ENCODE data around the gene GMFB. TPM values are rescaled to one million over a fixed set of nuclear protein-coding genes. Genes with fewer than 3 reads are reported as not detected.
A peak's percentile ranks its signal among the peaks of the same experiment; 100 is the strongest.

Gene GMFB
- total RNA-seq, 2 donors from 2014 or later = 19.2 to 37.1 TPM

GRCh38 chr14:54516709-54517108, 27.9 kb upstream of the GMFB start:
- WGBS = 100% methylated on average over 1 of the region's 1 CpG
- no peak for TF ChIP-seq POLR2A (IDR thresholded peaks at IDR 0.05)
- TF ChIP-seq CTCF (IDR thresholded peaks at IDR 0.05) = no peak
- TF ChIP-seq POLR2AphosphoS5 (IDR thresholded peaks at IDR 0.05) = no peak
- H3K36me3 ChIP-seq = no peaks in the 10 kb centered on the region

GRCh38 chr14:54515670-54516069, 26.9 kb upstream of the GMFB start:
- Histone ChIP-seq H3K4me3 (no peak overlapping the region), H3K9me3 (no peaks in the 10 kb centered on the region), H3K27ac (no peak overlapping the region), H3K27me3 (replicated peaks; ENCODE audit: insufficient read depth) (no peaks in the 10 kb centered on the region), H3K4me1 (replicated peaks) (no peaks in the 10 kb centered on the region), H3K36me3 (no peaks in the 10 kb centered on the region)
- TF ChIP-seq POLR2AphosphoS5 (IDR thresholded peaks at IDR 0.05) (no peak), POLR2A (IDR thresholded peaks at IDR 0.05) (no peak), CTCF (IDR thresholded peaks at IDR 0.05) (no peak)
- 67% methylated on average over 1 of the region's 1 CpG for WGBS
- no peak for DNase-seq (ENCODE audit: low spot score)
- intact Hi-C loops (cut with DNase I) = no loop called here

More at GRCh38 chr14:54516709-54517108, 27.9 kb upstream of the GMFB start:
- DNase-seq (ENCODE audit: low spot score) = no peak
- intact Hi-C loops (cut with DNase I) = no loop called here
- Histone ChIP-seq H3K4me1 (replicated peaks) (no peaks in the 10 kb centered on the region), H3K4me3 (no peak overlapping the region), H3K9me3 (no peaks in the 10 kb centered on the region), H3K27ac (no peak overlapping the region), H3K27me3 (replicated peaks; ENCODE audit: insufficient read depth) (no peaks in the 10 kb centered on the region)

GRCh38 chr14:54512393-54512792, 23.6 kb upstream of the GMFB start:
- H3K4me1 ChIP-seq (replicated peaks) = no peaks in the 10 kb centered on the region
- DNase-seq (ENCODE audit: low spot score) = no peak
- 89% methylated on average over 1 of the region's 1 CpG for WGBS
- H3K4me3 ChIP-seq = no peak overlapping the region
- intact Hi-C loops (cut with DNase I) = no loop called here
- TF ChIP-seq CTCF (IDR thresholded peaks at IDR 0.05) (no peak), POLR2A (IDR thresholded peaks at IDR 0.05) (no peak), POLR2AphosphoS5 (IDR thresholded peaks at IDR 0.05) (no peak)
- H3K9me3 ChIP-seq = no peaks in the 10 kb centered on the region
- no peaks in the 10 kb centered on the region for H3K36me3 ChIP-seq
- no peak overlapping the region for H3K27ac ChIP-seq
- H3K27me3 ChIP-seq (replicated peaks; ENCODE audit: insufficient read depth) = no peaks in the 10 kb centered on the region

GRCh38 chr14:54509546-54510501, 21.0 kb upstream of the GMFB start, which contains the start of gene CGRRF1:
TSS of gene CGRRF1 (plus strand) at chr14:54509906. CDS start at chr14:54509960, 54 bp downstream.
- Histone ChIP-seq H3K4me3 (peak within 1 kb of the TSS; percentile 78 to 79), H3K27me3 (replicated peaks; ENCODE audit: insufficient read depth) (no peaks in the 10 kb centered on the region), H3K9me3 (no peaks in the 10 kb centered on the region), H3K27ac (peak within 1 kb of the TSS; percentile 75 to 76), H3K4me1 (replicated peaks) (no peaks in the 10 kb centered on the region), H3K36me3 (no peaks in the 10 kb centered on the region)
- intact Hi-C loops (cut with DNase I) = no loop called here
- WGBS = under 1% methylated on average over 47 of the region's 66 CpGs
- peak; percentile 98 for DNase-seq (ENCODE audit: low spot score)
- TF ChIP-seq POLR2AphosphoS5 (IDR thresholded peaks at IDR 0.05) = peak; percentile 97
- peak; percentile 87 to 96 (median 94) for TF ChIP-seq CTCF (IDR thresholded peaks at IDR 0.05)
- TF ChIP-seq POLR2A (IDR thresholded peaks at IDR 0.05) = peak; percentile 50

Measured in prostate gland (tissue), 2 donors.